HG02678 (cell line): ENCODE data around the gene CENPT.
"Not testable (repeated sequence)": the region's sequence is repeated elsewhere in the genome, so short reads cannot be mapped to it uniquely, and the experiment has no call there.

Experiments used
- ATAC-seq: cut with Tn5 transposase; IDR thresholded peaks from one replicate; pipeline ENCODE4 v1.9.1; 2021; ENCODE audit warnings: mild to moderate bottlenecking, moderate library complexity; ENCODE audit not compliant: unreplicated experiment

Gene CENPT

DNA sequence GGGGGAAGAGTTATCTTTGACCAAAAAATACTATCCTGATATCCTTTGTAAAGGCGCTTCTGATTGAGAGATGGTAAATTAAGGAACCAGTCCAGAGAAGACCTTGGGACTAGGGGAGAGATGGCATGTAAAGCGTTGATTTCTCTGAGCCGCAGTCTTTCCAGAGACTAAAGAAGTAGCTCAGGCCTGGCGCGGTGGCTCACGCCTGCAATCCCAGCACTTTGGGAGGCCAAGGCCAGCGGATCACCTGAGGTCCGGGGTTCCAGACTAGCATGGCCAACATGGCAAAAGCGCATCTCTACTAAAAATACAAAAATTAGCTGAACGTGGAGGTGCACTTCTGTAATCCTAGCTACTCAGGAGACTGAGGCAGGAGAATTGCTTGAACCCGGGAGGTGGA is 625 bp upstream of the CENPT start:
- ATAC-seq: no peak

DNA sequence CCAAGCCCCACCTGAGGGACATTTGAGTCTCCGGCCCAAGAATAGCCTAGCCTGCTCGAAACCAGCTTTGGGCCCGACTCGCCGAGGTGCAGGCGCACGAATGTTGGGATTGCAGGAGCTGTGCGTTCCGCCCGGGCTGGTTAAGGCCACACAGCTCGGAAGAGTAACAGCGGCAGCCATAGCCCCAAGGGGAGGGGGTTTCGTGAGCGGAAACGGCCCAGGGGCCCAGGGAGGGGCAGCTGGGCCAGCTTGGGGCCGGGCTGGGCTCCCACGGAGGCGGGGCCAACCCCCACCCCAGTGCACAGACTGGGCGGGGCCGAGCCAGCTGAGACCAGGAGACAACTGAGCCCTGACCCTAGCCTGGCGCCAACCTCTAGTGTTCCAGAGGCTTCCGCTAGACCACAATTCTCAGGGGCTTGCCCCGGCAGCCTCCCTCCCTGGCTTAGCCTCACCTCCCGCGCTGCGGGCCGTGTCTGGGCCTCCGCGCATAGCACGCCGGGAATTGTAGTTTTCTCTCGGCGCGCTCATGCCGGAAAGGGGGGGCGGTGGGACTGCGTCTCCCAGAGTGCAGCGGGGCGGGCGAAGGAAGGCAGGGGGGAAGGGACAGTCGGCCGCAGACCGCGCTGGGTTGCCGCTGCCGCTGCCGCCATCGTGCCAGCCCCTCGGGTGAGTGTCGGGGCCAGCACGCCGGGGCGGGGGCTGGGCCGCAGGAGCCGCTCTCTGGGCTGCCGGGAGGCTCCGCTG is 1.0 kb downstream of the CENPT start, which contains the start of gene NUTF2:
NUTF2 (plus strand) TSS at position 614 of the 744 bp plus-strand sequence. CDS start 18,198 bp downstream, outside the sequence.
- peak; percentile 62 for ATAC-seq

DNA sequence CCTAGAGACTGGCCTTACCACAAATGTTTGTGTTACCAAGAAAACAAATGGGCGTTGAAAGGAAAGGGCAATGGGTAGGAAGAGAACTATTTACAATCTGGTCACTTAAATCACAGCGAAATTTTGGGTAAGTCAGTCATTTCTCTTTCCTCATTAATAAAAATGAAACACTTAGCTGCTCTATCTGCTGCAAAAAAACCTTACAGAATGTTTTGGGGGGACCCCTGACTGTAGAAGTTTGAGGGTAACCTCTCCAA is 1.5 kb downstream of the CENPT start:
- no peak for ATAC-seq

DNA sequence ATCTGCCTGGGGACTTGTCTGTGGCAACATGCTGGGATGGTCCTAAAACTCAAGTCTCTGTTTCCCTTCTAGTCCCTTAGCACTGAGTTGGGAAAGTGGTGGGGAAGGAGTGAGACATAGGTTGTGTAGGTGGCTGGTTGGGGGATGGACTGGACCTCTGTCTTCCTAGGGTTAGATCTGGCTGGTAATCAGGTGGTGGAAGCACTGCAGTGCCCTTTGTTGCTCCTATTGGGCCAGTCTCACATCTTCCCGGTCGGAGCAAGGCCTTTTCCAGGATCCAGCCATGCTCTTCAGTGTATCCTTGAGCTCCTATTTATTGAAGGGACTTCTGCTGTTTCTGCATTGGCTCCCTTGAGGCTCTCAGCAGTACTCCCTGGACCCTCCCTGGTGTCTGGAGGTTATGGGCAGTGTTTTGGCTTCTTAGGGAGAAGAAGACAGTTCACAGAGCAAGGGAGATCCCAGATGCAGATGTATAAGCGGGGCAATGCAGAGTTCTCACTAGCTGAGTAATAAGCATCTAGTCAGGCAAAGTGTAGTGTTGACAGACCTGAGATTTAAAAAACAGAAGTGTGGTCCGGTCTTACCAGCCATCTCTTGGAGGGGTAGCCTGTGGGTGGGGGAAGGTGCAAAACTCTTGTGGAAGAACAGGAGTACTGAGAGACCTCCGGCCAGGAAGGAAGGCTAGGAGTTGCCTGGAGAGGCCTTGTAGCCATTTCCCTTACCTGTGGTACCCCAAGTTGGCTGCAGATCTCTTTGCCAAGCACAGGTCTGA is 2.0 kb downstream of the CENPT start:
- no peak for ATAC-seq

DNA sequence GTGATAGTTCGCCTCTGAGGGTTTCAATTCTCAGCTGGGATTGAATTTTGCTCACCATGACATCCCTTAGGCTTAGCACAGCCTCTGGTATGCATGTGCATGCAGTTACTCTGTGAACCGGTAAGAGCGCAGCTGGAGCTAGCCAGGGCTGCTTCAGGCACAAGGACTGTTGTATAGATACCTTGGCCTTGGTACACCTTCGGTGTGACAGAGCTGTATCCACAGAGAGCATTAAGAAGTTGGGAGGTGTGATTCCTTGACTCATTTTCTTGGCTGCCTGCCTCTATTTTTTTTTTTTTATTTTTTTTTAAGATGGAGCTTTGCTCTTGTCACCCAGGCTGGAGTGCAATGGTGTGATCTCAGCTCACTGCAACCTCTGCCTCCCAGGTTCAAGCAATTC is 3.0 kb downstream of the CENPT start:
- no peak for ATAC-seq

DNA sequence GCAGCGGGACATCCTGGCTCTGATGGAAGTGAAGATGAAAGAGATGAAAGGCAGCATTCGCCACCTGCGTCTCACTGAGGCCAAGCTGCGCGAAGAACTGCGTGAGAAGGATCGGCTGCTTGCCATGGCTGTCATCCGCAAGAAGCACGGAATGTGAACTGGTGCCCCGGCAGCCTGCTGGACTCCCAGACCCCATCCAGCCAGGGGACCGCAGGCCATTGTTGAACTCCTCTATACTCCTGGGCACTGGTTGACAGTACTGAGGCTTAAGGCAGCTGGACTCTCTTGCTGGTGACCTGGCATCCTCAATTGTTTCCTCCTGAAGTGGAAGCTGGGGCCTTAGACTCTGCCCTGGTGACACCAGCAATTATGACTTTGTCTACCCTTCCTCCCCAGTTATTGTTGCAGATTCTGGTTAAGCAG is 4.1 kb downstream of the CENPT start:
- no peak for ATAC-seq

DNA sequence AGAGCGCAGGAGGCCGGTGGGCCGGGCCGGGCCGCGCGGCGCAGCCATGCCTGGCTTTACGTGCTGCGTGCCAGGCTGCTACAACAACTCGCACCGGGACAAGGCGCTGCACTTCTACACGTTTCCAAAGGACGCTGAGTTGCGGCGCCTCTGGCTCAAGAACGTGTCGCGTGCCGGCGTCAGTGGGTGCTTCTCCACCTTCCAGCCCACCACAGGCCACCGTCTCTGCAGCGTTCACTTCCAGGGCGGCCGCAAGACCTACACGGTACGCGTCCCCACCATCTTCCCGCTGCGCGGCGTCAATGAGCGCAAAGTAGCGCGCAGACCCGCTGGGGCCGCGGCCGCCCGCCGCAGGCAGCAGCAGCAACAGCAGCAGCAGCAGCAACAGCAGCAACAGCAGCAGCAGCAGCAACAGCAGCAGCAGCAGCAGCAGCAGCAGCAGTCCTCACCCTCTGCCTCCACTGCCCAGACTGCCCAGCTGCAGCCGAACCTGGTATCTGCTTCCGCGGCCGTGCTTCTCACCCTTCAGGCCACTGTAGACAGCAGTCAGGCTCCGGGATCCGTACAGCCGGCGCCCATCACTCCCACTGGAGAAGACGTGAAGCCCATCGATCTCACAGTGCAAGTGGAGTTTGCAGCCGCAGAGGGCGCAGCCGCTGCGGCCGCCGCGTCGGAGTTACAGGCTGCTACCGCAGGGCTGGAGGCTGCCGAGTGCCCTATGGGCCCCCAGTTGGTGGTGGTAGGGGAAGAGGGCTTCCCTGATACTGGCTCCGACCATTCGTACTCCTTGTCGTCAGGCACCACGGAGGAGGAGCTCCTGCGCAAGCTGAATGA is 4.8 kb downstream of the CENPT start:
- peak; percentile 15 for ATAC-seq

DNA sequence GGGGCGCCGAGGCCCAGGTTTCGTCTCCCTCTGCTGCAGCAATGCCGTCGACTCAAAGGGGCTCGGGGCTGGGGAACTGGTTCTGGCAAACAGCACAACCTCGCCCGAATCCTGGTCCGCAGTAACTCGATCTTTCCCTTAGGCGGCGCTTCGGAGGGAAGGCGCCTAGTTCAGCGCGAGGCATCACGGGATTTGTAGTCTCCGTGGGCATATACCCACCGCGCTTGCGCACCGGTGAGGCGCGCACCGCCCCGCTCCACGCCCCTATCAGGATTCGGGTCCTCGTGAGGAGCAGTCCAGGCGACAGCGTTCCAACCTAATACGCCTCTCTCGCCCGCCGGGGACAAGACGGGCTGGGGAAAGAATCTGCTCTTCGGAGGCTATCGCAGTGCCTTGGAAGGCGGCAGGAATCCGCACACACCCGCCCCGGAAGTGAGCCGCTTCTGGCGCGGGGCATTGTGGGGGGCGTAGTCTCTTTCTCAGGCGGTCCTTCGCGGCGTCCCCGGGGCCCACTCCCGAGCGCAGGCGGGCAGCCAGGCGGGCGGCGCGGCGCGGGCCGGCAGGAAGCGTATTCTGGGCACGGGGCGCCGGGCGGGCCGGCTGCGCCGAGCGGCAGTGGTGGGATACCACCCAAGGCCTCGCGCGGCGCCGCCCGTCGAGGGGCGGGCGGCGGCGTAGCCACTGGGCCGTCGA is 5.5 kb downstream of the CENPT start, which contains the start of gene THAP11:
THAP11 (plus strand) TSS at position 505 of the 693 bp plus-strand sequence. CDS start 235 bp downstream, outside the sequence.
- peak; percentile 49 for ATAC-seq

DNA sequence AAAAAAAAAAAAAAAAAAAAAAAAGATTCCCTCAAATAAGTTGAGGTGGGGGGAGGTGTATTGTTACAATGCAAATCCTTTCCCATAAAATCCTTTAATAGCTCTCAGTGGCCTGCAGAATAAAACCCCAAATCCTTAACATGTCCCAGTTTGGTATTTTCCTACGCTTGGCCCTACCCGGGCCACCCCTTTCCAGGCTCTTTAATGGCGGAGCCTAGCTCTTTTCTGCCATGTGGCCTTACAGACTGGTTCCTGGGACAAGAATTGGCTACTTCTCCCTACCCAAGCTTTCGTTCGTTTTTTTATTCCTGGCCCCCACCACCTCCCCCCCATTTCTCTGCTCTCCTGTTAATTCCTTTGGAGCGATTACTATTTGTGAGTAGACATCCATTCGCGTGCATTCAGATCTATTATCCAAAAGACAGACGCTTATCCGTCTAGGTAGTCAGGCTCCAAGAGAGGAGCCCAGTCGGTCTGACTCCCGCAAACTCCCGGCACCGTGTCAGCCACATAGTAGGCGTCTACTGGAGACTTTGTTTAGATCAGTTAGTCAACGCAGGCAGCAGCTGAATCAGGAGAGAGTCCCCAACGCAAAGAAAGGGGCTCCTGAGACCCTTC is 6.2 kb downstream of the CENPT start:
- ATAC-seq: no peak

DNA sequence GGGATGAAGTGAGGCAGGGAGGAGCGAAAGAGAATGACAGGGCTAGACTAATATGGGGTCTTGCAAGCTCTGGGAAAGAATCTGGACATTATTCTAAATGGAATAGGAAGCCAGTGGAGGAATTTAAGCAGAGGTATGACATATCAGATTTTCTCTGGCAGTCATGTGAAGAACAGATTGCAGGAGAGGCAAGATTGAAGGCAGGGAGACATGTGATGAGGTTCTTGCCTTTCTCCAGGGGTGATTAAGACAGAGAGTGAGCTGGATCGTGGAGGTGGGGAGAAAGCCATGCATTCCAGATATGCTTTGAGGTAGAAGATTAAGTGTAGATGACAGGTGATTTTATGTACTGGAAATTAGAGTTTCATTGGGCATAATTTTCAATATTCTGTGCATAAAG is 9.7 kb downstream of the CENPT start:
- ATAC-seq: no peak

DNA sequence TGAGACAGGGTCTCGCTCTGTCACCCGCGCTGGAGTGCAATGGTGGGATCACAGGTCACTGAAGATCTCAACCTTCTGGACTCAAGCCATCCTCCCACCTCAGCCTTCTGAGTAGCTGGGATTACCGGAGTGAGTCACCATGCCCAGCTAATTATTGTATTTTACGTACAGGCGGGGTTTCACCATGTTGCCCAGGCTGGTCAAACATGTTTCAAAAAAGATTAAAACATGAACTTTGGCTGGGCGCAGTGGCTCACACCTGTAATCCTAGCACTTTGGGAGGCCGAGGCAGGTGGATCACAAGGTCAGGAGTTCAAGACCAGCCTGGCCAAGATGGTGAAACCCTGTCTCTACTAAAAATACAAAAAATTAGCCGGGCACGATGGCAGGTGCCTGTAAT is 10.3 kb downstream of the CENPT start:
- not testable (repeated sequence) for ATAC-seq

DNA sequence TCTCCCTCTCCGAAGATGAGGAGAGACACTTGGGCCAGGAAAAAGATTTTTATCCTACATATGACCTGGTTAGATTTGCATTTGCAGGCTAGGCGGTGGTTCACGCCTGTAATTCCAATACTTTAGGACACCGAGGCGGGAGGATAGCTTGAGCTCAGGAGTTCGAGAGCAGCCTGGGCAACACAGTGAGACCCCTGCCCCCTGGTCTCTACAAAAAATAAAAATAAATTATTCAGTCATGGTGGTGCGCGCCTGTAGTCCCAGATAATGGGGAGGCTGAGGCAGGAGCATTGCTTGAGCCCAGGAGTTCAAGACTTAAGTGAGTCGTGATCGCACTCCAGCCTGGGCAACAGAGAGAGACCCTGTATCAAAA is 13.3 kb downstream of the CENPT start:
- ATAC-seq: no peak

DNA sequence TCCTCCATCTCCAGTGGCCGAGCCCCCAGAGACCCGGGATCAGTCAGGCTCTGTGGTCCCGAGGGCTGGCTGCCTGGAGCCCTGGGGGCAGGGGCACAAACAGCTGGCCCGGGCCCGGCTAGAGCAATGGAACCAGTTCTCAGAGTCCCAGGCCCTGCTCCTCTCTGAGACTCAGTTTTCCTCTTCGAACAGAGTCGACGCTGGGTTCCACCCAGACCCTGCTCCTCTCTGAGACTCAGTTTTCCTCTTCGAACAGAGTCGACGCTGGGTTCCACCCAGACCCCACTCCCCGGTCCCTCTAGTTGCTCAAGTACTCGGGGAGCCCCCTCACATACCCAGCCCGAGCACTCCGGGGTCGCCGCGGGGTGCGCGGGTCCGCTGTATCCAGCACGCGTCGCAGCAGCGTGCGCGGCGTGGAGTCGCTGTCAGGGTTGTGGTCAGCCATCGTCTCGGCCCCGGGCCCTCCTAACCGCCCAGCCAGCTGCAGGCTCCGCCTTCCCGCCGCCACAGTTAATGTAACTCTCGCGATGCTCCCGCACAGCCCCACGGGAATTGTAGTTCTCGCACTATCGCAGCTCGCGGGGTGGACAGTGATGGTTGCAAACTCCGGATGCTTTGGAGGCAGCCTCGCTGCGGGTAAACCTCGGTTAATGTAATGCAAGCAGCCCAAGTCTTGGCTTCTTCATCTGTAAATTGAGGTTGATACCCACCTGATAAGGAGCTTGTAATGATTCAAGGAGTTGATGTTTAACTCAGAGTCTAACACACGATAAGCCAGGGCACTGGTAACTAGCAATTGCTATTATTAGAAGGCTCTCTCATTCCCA is 13.9 kb downstream of the CENPT start:
- ATAC-seq: peak; percentile 97

DNA sequence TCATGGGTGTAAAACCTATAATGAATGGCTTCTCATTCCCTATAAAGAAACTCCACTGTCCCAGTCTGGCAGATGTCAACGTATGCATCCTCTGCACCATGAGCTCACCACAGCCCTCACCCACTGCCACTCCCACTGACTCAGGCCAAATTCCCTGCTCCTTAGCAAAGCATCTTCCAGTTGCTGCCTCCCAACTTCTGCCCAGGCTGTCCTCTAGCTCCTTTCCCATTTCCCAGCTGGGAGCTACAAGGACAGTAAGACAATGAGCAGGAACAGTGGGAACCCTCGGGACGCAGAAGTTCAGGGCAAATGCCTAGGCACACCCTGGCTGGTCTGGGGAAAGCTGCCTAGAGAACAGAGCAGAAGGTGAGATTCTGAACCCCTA is 14.5 kb downstream of the CENPT start:
- no peak for ATAC-seq

DNA sequence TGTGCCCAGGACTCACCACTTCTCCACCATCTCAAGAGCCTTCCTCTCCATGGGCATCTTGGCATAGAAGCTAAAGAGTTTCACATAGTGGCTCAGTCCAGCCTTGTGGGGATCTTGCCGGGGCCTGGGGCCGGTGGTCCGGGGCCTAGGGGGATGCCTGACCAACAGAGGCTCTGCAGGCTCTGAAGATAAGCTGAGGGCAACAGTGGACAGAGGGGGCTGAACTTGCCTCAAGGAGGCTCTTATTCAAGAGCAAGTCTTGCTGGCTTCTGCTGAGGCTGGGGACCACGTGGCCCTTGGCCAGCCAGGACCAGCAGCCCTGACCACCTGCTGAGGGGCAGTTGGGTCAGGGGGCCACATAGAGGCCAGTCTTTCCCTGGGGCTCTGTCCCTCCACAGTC is 18.8 kb downstream of the CENPT start:
- ATAC-seq: no peak

DNA sequence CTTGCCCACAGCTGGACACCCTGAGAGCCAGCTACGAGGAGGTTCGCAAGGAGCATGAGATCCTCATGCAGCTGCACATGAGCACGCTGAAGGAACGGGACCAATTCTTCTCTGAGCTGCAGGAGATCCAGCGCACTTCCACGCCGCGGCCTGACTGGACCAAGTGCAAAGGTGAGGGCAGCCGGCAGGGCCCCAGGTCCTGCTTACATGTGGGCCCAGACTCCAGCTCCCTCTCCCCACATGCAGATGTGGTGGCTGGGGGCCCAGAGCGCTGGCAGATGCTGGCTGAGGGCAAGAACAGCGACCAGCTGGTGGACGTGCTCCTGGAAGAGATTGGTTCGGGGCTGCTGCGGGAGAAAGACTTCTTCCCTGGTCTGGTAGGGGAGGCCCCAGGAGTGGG is 21.6 kb downstream of the CENPT start:
- ATAC-seq: no peak

DNA sequence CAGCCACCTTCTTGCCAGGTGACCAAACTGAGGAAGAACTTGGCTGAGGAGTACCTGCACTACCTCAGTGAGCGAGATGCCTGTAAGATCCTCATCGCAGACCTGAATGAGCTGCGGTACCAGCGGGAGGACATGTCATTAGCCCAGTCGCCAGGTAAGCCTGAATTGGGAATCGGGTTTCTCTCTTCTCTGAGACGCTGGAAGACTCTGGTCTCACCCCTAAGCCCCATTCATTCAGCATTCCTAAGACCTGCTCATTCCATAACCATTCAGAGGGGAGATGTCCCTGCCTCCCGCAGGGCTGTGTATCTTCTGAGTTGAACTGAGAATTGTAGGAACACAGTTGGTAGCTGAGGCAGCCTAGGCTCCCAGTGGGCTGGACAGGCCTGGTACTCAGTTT is 22.4 kb downstream of the CENPT start:
- no peak for ATAC-seq

DNA sequence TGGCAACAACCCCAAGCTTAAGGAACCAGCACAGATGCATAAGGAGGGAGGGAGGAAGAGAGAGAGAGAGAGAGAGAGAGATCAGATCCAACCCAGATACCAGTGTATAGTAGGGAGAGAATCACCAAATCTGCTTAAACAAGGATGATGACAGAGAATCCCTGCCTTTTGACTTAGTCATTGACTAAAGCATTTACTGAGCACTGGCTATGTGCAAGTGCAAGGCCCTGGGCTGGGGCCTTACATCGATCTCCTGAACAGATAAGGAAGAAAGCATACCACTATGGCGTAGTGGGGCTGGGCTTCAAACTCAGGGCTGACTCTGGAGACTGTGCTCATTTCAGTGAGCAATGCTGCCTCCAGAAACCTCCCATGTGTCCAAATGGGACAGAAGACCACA is 25.0 kb downstream of the CENPT start:
- no peak for ATAC-seq

DNA sequence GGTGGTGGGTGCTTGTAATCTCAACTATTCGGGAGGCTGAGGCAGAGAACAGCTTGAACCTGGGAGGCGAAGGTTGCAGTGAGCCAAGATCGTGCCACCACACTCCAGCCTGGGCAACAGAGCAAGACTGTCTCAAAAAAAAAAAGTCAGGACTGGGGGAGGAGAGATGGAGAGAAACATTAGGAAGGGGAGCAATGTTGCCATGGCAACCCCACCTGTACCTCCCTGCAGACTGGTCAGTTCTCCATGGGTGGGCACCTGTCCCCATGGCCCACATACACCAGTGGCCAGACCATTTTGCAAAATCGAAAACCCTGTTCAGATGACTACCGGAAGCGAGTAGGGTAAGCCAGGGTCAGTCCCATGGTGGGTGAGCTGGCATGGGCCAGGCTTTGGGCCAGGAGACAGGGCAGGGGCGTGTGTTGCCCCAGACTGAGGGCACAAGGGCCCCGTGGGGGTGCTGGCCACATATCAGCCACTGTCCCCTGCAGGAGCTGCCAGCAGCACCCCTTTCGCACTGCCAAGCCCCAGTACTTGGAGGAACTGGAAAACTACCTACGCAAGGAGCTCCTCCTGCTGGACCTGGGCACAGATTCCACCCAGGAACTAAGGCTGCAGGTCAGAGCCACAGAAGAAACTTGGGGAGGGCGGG is 26.8 kb downstream of the CENPT start:
- ATAC-seq: no peak
